ENCODE data around the gene CYP2A7.

- no peak for TF ChIP-seq POLR2A (IDR thresholded peaks at IDR 0.05)
- no peak for TF ChIP-seq CTCF (IDR thresholded peaks at IDR 0.05)
Measured at GRCh38 chr19:40896418-40896796, 14.4 kb upstream of the CYP2A7 start.
